CD4-positive, alpha-beta T cell treated with Interleukin-17A for 4 hours (primary cell): ENCODE measurements around the gene DMGDH.
"Not testable (repeated sequence)": the region's sequence is repeated elsewhere in the genome, so short reads cannot be mapped to it uniquely, and the experiment has no call there.

Source experiments
- DNase-seq: peaks from one replicate; pipeline ENCODE4 v3.0.0-alpha.2; 2020; ENCODE audit warnings: mixed read lengths

DMGDH gene

GRCh38 chr5:79011219-79011836, 58.1 kb downstream of the DMGDH start:
- no peak for DNase-seq

- no peak for DNase-seq
Observed at GRCh38 chr5:79008362-79008761, 61.1 kb downstream of the DMGDH start.

DNA sequence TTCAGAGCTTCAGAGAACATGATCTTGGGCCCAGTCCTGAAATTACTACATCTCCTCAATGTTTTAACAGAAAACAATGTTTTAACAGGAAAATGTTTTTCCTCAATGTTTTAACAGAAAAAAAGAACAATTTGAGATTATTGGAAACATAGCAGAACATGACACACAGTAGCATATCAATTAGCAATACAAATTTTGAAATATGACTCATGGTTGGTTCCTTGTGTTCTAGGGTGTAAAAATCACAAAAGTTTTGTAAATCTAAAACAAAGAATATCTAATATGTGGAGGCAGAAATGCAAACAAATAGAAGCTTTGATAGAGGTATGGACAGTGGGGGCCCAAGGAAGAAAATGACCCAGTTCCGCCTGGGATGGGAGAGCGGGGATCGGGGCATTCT, 61.6 kb downstream of the DMGDH start:
- DNase-seq = no peak

GRCh38 chr5:79005936-79006631, 63.4 kb downstream of the DMGDH start:
- DNase-seq = no peak

DNA sequence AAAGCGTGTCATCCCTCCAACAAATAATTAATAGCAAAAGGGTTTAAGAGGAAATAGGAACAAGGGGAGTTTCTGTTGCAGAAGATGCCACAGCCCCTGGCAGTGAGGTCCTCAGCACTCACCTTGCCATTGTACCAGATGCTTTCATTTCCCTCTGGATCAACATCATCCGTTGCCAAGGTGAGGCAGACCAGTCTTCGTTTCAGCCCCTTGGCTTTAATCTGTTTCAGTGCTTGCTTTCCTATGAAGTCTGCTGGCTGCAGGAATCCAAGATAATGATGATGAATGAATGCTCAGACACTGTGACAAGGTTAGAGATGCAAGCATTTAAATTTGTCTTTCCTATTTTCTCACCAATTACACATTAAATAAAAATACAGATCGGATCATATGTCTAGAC, 64.3 kb downstream of the DMGDH start:
- no peak for DNase-seq

- no peak for DNase-seq
Observed at GRCh38 chr5:79002374-79002773, 67.1 kb downstream of the DMGDH start.

GRCh38 chr5:79001471-79001870, 68.0 kb downstream of the DMGDH start:
- DNase-seq = no peak

GRCh38 chr5:78997090-78997489, 72.4 kb downstream of the DMGDH start:
- DNase-seq = no peak

- no peak for DNase-seq
Observed at GRCh38 chr5:78995521-78996007, 73.9 kb downstream of the DMGDH start.

DNA sequence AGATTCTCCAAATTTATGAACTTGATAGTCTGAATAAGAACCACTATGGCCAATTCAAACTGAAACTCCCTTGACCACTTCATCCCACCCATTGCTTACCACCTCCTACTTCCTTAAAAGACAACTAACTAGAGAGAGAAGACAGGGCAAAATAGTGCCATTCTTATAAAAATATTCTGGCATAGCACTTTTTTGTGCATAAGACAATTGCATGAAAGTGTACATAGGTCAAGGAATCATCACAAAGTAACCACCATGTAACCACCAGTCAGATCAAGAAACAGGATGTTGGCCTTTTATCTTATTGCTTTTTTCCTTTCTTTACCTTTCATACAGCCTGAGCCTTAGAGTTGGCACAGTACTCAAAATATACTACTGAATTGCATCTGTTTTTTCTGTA, 76.3 kb downstream of the DMGDH start:
- DNase-seq = no peak

GRCh38 chr5:78992146-78992545, 77.3 kb downstream of the DMGDH start:
- DNase-seq = no peak

DNA sequence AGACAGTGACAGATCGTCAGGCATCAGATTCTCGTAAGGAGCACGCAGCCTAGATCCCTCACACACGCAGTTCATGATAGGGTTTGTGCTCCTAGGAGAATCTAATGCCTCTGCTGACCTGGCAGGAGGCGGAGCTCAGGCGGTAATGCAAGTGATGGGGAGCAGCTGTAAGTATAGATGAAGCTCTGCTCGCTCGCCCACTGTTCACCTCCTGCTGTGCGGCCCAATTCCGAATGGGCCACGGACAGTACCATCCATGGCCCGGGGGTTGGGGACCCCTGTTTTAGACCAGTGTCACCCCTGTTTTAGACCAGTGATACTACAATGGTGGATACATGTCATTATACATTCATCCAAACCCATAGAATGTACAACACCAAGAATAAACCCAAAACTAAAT, 80.4 kb downstream of the DMGDH start:
- no peak for DNase-seq

DNA sequence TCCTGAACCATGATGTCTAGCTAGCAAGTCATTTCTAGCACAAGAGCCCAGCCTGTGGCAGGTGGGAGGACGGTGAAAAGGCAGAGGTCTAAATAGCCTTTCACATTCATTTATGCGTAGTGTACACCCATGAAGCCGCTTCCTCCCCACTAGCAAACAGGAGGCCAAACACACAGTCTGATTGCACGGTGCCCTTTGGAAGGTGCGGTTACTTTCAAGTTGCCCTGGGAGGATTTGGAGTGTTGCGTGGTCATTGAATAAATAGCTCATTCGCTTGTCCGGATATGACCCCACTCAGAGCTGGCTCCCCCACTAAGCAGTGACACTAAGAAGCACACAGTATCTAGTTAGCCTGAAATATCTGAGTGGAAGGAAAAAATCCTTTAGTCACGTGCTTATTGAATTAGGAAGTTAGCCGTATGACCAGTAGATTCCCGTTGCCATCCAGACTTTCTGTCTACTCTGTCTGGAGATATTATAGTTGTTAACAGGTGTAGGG, 83.7 kb downstream of the DMGDH start:
- DNase-seq = peak; percentile 44

DNA sequence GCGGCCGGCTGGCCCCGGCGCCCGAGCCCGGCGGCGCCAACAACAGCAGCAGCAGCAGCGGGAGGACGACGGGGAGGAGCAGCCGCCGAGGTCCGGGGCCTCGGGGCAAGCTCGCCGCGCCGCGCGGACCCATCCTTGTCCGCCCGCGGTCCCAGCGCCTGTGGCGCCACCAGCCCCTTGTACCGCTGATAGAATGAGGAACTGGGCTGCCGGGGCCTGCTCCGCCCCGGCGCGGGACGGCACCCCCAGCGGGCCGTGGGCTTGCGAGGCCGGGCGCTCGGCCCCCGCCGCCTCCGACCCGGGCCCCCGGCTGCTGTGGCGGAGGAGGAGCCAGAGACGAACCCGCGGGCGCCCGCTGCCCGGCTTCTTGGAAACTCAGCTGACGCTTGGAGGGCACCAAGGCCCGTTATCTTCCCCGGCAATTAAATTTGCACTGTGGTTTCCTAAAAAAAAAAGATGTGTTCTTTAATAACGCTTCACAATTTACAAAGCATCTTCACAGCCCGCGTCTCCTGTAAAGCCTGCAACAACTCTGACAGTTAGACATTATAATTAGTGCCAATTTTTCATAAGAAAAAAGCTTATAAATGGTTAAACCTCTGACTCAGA, 84.3 kb downstream of the DMGDH start, which contains the start of gene ARSB:
ARSB (minus strand) TSS at position 195 of the 609 bp plus-strand sequence; CDS start at position 133, 62 bp downstream.
- DNase-seq = peak; percentile 67

DNA sequence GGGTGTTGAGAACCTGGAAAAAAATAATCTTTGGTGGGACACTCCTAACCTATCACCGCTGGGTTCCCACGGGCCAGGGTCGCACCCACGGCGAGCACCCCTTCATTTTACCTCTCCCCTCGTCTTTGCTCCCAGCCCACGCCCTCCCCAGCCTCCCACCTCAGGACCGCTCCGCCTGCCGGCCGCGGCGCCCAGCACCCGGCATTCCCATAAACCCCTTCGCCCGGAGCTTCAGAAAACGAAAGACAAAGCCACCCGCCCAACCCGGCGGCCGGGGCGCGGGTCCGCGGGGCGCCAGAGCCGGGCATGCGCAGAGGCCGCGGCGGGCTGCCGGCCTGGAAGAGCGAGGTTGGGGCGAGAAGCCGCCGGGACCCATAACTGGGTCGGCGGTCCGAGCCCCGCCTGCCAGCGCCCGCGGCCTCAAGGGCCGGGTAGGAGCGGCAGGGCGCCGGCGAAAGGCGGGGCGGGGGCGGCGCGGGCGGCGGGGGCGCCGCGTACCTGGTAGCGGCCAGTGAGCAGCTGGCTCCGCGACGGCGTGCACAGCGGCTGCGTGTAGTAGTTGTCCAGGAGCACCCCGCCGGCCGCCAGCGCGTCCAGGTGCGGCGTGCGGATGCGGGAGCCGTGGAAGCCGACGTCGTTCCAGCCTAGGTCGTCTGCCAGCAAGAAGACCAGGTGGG, 84.9 kb downstream of the DMGDH start:
- DNase-seq = peak; percentile 86

GRCh38 chr5:78983601-78984438, 85.7 kb downstream of the DMGDH start:
- DNase-seq = peak; percentile 6

GRCh38 chr5:78983194-78983593, 86.3 kb downstream of the DMGDH start:
- DNase-seq = not testable (repeated sequence)

GRCh38 chr5:78979909-78980308, 89.6 kb downstream of the DMGDH start:
- no peak for DNase-seq

GRCh38 chr5:78979117-78979742, 90.2 kb downstream of the DMGDH start:
- no peak for DNase-seq

DNA sequence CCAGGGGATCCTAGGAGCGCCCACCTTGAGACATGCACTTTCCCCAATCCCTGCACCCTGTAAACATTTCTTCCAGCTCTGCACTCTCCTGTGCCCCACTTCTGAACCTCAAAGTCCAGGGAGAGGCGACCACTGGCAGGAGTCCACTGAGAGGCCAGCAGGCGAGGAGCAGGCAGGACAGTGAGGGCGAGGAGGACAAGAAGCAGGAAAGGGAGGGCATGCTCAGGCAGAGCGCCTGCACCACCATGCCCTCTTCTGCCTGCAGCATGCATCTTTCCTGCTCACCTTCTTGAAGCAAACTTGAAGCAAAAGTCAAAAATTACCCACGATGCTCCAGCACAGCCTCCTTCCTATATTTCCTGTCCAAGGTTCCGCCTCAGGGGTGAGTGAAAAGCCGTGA, 94.4 kb downstream of the DMGDH start:
- no peak for DNase-seq

DNA sequence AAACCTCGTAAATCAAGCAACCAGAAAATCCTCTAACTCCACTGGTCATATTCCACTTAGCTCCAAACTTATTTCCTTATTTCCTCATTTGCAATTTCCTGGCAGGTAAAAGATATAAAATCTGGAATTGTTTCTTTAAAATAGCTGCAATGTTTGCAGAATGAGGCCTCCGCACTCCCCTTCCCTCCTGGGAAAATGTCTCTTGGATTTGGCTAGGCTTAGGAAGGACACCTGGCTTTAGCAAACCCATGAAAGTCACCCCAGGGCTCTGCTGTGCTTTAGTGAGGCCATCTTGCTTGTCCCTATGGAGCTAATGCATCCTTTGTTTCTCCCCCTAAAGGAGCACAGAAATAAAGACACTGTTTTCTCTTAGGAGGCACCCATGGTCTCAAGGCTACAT, 94.9 kb downstream of the DMGDH start:
- DNase-seq = no peak

DNA sequence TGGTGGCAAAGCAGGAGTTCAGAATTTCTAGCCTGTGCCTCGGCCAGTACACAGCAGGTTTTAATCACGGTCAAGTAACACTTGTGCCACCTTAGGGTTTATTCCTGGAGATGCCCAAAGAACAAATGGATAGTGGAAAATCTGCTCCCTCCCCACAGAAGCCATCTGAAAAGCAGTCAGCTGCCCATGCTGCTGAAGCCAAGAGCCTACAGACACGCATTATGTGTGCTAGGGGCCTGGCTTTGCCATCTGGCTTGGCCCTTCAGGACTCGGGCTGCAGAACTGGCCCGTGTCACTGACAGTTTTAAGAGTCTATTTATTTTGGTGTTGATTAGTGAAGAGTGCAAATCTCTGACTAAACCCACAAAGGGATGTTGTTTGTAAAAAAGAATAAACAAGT, 95.5 kb downstream of the DMGDH start:
- no peak for DNase-seq
